ENCODE results near the gene WDR93.
A peak's percentile ranks its signal among the peaks of the same experiment; 100 is the strongest.

The WDR93 gene

GRCh38 chr15:89772932-89773583 is 82.4 kb downstream of the WDR93 start:
- Histone ChIP-seq H3K4me1 (ENCODE audit: control insufficient read depth, insufficient read depth, low read length) (peaks cover 17% of the 10 kb centered on the region), H3K27ac (ENCODE audit: low read length) (no peak overlapping the region), H3K36me3 (ENCODE audit: control insufficient read depth in 2 of 2, insufficient read depth in 2 of 2, low read length in 2 of 2) (no peaks in the 10 kb centered on the region), H3K9ac (ENCODE audit: low read length in 2 of 2) (no peak overlapping the region), H3K27me3 (ENCODE audit: control insufficient read depth in 1 of 2, insufficient read depth in 2 of 2, low read length in 2 of 2) (no peaks in the 10 kb centered on the region), H3K4me3 (ENCODE audit: low read length in 2 of 2) (no peak overlapping the region), H3K9me3 (ENCODE audit: control insufficient read depth in 2 of 2, low read length in 2 of 2) (no peaks in the 10 kb centered on the region)

DNA sequence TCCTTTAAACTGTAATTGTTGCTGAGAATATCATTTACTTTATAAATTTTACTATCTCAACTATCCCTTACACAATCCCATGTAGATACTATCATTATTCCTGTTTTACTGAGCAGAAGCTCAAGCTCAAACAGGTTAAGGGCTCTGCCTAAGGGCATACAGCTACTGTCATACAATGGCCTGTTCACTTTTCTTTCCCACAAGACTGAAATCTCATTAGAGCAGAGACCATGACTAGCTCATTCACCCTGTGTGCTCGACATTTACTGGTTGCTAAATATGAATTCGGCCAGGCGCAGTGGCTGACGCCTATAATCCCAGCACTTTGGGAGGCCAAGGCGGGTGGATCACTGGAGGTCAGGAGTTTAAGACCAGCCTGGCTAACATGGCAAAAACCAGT is 83.9 kb downstream of the WDR93 start:
- Histone ChIP-seq H3K9me3 (ENCODE audit: control insufficient read depth in 2 of 2, low read length in 2 of 2) (no peaks in the 10 kb centered on the region), H3K9ac (ENCODE audit: low read length in 2 of 2) (no peak overlapping the region), H3K36me3 (ENCODE audit: control insufficient read depth in 2 of 2, insufficient read depth in 2 of 2, low read length in 2 of 2) (no peaks in the 10 kb centered on the region), H3K27ac (ENCODE audit: low read length) (no peak overlapping the region), H3K27me3 (ENCODE audit: control insufficient read depth in 1 of 2, insufficient read depth in 2 of 2, low read length in 2 of 2) (no peaks in the 10 kb centered on the region), H3K4me3 (ENCODE audit: low read length in 2 of 2) (no peak overlapping the region), H3K4me1 (ENCODE audit: control insufficient read depth, insufficient read depth, low read length) (peaks cover 17% of the 10 kb centered on the region)

DNA sequence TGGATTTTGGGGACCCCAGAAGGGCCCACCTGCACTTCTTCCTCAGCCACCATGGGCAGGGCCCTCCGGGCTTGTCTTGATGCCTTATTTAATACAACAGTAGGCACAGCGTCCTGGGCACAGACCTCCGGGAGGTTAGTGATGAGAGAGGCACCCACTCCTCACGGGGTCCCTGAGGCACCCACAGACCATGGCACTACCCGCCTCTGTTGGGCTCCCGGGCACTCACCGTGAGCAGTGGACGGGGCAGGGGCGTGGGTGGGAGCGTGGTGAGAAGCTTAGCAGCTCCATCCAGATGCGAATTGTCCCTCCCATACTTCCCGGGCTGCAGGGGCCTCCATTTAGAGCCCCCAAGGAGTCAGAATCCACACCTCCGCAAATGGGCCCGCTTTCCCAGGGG is 85.2 kb downstream of the WDR93 start:
- H3K27me3 ChIP-seq (ENCODE audit: control insufficient read depth in 1 of 2, insufficient read depth in 2 of 2, low read length in 2 of 2), result no peaks in the 10 kb centered on the region
- no peaks in the 10 kb centered on the region for H3K36me3 ChIP-seq (ENCODE audit: control insufficient read depth in 2 of 2, insufficient read depth in 2 of 2, low read length in 2 of 2)
- no peak overlapping the region for H3K9ac ChIP-seq (ENCODE audit: low read length in 2 of 2)
- H3K4me3 ChIP-seq (ENCODE audit: low read length in 2 of 2), result peak overlapping the region in 1 of 2 donors; percentile 66
- peaks cover 17% of the 10 kb centered on the region for H3K4me1 ChIP-seq (ENCODE audit: control insufficient read depth, insufficient read depth, low read length)
- no peak overlapping the region for H3K27ac ChIP-seq (ENCODE audit: low read length)
- H3K9me3 ChIP-seq (ENCODE audit: control insufficient read depth in 2 of 2, low read length in 2 of 2), result no peaks in the 10 kb centered on the region

- Histone ChIP-seq H3K9me3 (ENCODE audit: control insufficient read depth in 2 of 2, low read length in 2 of 2) (no peaks in the 10 kb centered on the region), H3K9ac (ENCODE audit: low read length in 2 of 2) (no peak within 1 kb of the TSS), H3K27me3 (ENCODE audit: control insufficient read depth in 1 of 2, insufficient read depth in 2 of 2, low read length in 2 of 2) (no peaks in the 10 kb centered on the region), H3K36me3 (ENCODE audit: control insufficient read depth in 2 of 2, insufficient read depth in 2 of 2, low read length in 2 of 2) (no peaks in the 10 kb centered on the region), H3K4me3 (ENCODE audit: low read length in 2 of 2) (peak within 1 kb of the TSS; percentile 7 to 66), H3K27ac (ENCODE audit: low read length) (no peak within 1 kb of the TSS), H3K4me1 (ENCODE audit: control insufficient read depth, insufficient read depth, low read length) (peaks cover 17% of the 10 kb centered on the region)
Measured at GRCh38 chr15:89776274-89777072, 85.9 kb downstream of the WDR93 start, which contains the start of gene MESP2. Gene MESP2 (plus strand): TSS chr15:89776332. CDS start chr15:89776358, 26 bp downstream.

- H3K4me1 ChIP-seq (ENCODE audit: control insufficient read depth, insufficient read depth, low read length), result peaks cover 17% of the 10 kb centered on the region
- no peaks in the 10 kb centered on the region for H3K9me3 ChIP-seq (ENCODE audit: control insufficient read depth in 2 of 2, low read length in 2 of 2)
- no peaks in the 10 kb centered on the region for H3K36me3 ChIP-seq (ENCODE audit: control insufficient read depth in 2 of 2, insufficient read depth in 2 of 2, low read length in 2 of 2)
- H3K27me3 ChIP-seq (ENCODE audit: control insufficient read depth in 1 of 2, insufficient read depth in 2 of 2, low read length in 2 of 2), result no peaks in the 10 kb centered on the region
- H3K9ac ChIP-seq (ENCODE audit: low read length in 2 of 2), result no peak overlapping the region
- H3K4me3 ChIP-seq (ENCODE audit: low read length in 2 of 2), result peak overlapping the region in 1 of 2 donors; percentile 66
- no peak overlapping the region for H3K27ac ChIP-seq (ENCODE audit: low read length)
Measured at GRCh38 chr15:89777073-89777751, 86.6 kb downstream of the WDR93 start.

DNA sequence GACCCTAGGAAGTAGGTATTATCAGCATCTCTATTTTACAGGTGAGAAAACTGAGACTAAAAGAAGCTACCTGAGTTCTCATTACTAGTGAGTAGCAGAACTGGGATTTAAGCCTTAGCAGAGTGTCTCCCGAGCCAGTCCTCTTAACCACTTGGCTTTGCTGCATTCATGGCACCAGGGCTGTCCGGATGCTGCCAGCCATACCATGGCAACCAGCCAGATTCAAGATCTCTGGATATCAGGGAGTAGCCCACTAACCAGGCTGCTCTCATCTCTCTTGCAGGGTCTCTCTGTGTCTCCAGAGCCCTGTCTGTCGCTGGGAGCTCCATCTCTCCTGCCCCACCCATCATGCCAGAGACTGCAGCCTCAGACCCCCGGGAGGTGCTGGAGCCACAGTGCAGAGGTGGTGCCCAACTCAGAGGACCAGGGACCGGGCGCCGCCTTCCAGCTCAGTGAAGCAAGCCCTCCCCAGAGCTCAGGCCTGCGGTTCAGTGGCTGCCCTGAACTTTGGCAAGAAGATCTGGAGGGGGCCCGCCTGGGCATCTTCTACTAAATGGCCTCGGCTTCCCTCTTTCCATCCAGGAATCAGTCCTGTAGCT is 87.3 kb downstream of the WDR93 start:
- peaks cover 17% of the 10 kb centered on the region for H3K4me1 ChIP-seq (ENCODE audit: control insufficient read depth, insufficient read depth, low read length)
- no peaks in the 10 kb centered on the region for H3K9me3 ChIP-seq (ENCODE audit: control insufficient read depth in 2 of 2, low read length in 2 of 2)
- no peaks in the 10 kb centered on the region for H3K27me3 ChIP-seq (ENCODE audit: control insufficient read depth in 1 of 2, insufficient read depth in 2 of 2, low read length in 2 of 2)
- no peak overlapping the region for H3K9ac ChIP-seq (ENCODE audit: low read length in 2 of 2)
- H3K4me3 ChIP-seq (ENCODE audit: low read length in 2 of 2), result no peak overlapping the region
- no peak overlapping the region for H3K27ac ChIP-seq (ENCODE audit: low read length)
- H3K36me3 ChIP-seq (ENCODE audit: control insufficient read depth in 2 of 2, insufficient read depth in 2 of 2, low read length in 2 of 2), result no peaks in the 10 kb centered on the region

DNA sequence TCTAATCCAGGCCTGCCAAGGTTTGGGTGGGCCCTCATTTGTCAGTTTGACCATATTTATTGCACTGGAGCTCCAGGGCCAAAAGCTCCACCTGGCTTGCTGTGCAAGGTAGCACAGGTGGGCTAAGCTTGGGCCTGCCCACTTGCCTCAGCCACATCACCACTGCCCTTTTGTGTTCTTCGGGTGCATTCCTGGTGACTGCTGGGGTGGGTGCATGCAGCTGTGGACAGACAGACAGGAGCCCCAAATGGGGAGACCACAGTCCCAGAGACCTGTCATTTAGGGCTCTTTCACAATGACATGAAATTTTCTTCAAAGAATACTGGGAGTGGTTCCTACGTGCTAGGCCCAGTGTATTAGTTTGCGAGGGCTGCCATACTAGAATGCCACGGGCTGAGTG is 88.2 kb downstream of the WDR93 start:
- Histone ChIP-seq H3K36me3 (ENCODE audit: control insufficient read depth in 2 of 2, insufficient read depth in 2 of 2, low read length in 2 of 2) (no peaks in the 10 kb centered on the region), H3K27me3 (ENCODE audit: control insufficient read depth in 1 of 2, insufficient read depth in 2 of 2, low read length in 2 of 2) (no peaks in the 10 kb centered on the region), H3K9me3 (ENCODE audit: control insufficient read depth in 2 of 2, low read length in 2 of 2) (no peaks in the 10 kb centered on the region), H3K4me3 (ENCODE audit: low read length in 2 of 2) (no peak overlapping the region), H3K4me1 (ENCODE audit: control insufficient read depth, insufficient read depth, low read length) (peaks cover 17% of the 10 kb centered on the region), H3K27ac (ENCODE audit: low read length) (no peak overlapping the region), H3K9ac (ENCODE audit: low read length in 2 of 2) (no peak overlapping the region)

- Histone ChIP-seq H3K27ac (ENCODE audit: low read length) (no peak overlapping the region), H3K4me1 (ENCODE audit: control insufficient read depth, insufficient read depth, low read length) (peaks cover 17% of the 10 kb centered on the region)
Measured at GRCh38 chr15:89780601-89781000, 90.0 kb downstream of the WDR93 start.

GRCh38 chr15:89781055-89781454 is 90.4 kb downstream of the WDR93 start:
- no peak overlapping the region for H3K27ac ChIP-seq (ENCODE audit: low read length)

More at GRCh38 chr15:89780601-89781000, 90.0 kb downstream of the WDR93 start:
- no peak overlapping the region for H3K4me3 ChIP-seq (ENCODE audit: low read length in 2 of 2)
- no peaks in the 10 kb centered on the region for H3K9me3 ChIP-seq (ENCODE audit: control insufficient read depth in 2 of 2, low read length in 2 of 2)
- no peaks in the 10 kb centered on the region for H3K36me3 ChIP-seq (ENCODE audit: control insufficient read depth in 2 of 2, insufficient read depth in 2 of 2, low read length in 2 of 2)
- H3K27me3 ChIP-seq (ENCODE audit: control insufficient read depth in 1 of 2, insufficient read depth in 2 of 2, low read length in 2 of 2), result no peaks in the 10 kb centered on the region
- H3K9ac ChIP-seq (ENCODE audit: low read length in 2 of 2), result no peak overlapping the region

DNA sequence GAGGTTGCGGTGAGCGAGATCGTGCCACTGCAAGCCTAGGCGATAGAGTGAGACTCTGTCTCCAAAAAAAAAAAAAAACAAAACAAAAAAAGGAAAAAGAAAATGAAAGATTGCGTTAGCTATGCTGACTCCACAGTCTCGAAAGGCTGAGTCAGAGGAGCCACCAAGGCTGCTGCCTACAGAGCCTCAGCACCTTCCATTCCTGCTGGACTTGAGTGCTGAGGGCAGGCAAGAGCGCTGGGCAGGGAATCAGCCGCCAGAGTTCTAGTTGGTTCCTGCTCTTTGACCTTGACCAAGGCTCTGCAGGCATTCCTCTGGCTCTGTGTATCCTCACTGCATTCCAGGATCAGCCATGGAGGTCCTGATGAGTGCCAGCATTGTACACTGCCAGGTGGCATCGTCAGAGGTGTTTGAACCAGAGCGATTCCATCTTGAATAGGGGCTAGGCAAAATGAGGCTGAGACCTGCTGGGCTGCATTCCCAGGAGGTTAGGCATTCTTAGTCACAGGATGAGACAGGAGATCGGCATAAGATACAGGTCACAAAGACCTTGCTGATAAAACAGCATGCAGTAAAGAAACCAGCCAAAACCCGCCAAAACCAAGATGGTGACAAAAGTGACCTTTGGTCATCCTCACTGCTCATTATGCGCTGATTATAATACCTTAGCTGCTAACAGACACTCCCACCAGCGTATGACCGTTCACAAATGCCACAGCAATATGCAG is 91.4 kb downstream of the WDR93 start:
- Histone ChIP-seq H3K27ac (ENCODE audit: low read length) (no peak overlapping the region), H3K9ac (ENCODE audit: low read length in 2 of 2) (no peak overlapping the region)

More at GRCh38 chr15:89781055-89781454, 90.4 kb downstream of the WDR93 start:
- no peaks in the 10 kb centered on the region for H3K9me3 ChIP-seq (ENCODE audit: control insufficient read depth in 2 of 2, low read length in 2 of 2)
- peaks cover 13% of the 10 kb centered on the region for H3K4me1 ChIP-seq (ENCODE audit: control insufficient read depth, insufficient read depth, low read length)
- no peak overlapping the region for H3K4me3 ChIP-seq (ENCODE audit: low read length in 2 of 2)
- H3K9ac ChIP-seq (ENCODE audit: low read length in 2 of 2), result no peak overlapping the region
- no peaks in the 10 kb centered on the region for H3K36me3 ChIP-seq (ENCODE audit: control insufficient read depth in 2 of 2, insufficient read depth in 2 of 2, low read length in 2 of 2)
- no peaks in the 10 kb centered on the region for H3K27me3 ChIP-seq (ENCODE audit: control insufficient read depth in 1 of 2, insufficient read depth in 2 of 2, low read length in 2 of 2)

More for the DNA sequence above, 91.4 kb downstream of the WDR93 start:
- Histone ChIP-seq H3K4me3 (ENCODE audit: low read length in 2 of 2) (no peak overlapping the region), H3K36me3 (ENCODE audit: control insufficient read depth in 2 of 2, insufficient read depth in 2 of 2, low read length in 2 of 2) (no peaks in the 10 kb centered on the region), H3K4me1 (ENCODE audit: control insufficient read depth, insufficient read depth, low read length) (peaks cover 3% of the 10 kb centered on the region), H3K9me3 (ENCODE audit: control insufficient read depth in 2 of 2, low read length in 2 of 2) (no peaks in the 10 kb centered on the region), H3K27me3 (ENCODE audit: control insufficient read depth in 1 of 2, insufficient read depth in 2 of 2, low read length in 2 of 2) (no peaks in the 10 kb centered on the region)
